Hematopoietic multipotent progenitor cell treated with erythropoietin and hydrocortisone succinate and interleukin-3 and kit ligand, for 6 days (in vitro differentiated cells): ENCODE results near the gene ASTN2.

Source experiments
- DNase-seq: peaks from one replicate; pipeline ENCODE4 v3.0.0-alpha.2; 2015

ASTN2 gene

DNA sequence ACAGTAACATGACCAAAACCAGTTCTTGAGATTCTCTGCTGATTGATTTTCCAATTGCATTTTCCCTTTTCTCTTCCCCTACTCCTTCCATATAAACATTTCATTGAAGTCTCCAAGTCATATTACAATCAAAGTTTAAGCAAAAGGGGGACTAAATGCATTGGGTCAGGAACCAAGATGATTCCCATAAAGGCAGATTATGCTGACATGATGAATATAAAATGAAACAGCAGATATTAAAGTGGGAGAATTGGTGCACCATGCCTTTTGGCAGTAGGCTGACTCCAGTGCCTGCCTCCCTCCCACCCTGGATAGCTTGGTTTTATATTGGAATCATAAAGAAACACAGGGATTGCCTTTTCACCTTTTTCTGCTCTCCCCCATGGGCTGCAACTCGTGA, 118.4 kb downstream of the ASTN2 start:
- DNase-seq, result no peak

GRCh38 chr9:117293206-117294114, 121.4 kb downstream of the ASTN2 start:
- no peak for DNase-seq

GRCh38 chr9:117290856-117291622, 123.8 kb downstream of the ASTN2 start:
- DNase-seq, result no peak

- no peak for DNase-seq
Observed at GRCh38 chr9:117290306-117290840, 124.5 kb downstream of the ASTN2 start.

- DNase-seq, result no peak
Observed at GRCh38 chr9:117286245-117286644, 128.6 kb downstream of the ASTN2 start.

- DNase-seq, result no peak
Observed at GRCh38 chr9:117284414-117284813, 130.4 kb downstream of the ASTN2 start.

GRCh38 chr9:117282541-117282940, 132.3 kb downstream of the ASTN2 start:
- no peak for DNase-seq

DNA sequence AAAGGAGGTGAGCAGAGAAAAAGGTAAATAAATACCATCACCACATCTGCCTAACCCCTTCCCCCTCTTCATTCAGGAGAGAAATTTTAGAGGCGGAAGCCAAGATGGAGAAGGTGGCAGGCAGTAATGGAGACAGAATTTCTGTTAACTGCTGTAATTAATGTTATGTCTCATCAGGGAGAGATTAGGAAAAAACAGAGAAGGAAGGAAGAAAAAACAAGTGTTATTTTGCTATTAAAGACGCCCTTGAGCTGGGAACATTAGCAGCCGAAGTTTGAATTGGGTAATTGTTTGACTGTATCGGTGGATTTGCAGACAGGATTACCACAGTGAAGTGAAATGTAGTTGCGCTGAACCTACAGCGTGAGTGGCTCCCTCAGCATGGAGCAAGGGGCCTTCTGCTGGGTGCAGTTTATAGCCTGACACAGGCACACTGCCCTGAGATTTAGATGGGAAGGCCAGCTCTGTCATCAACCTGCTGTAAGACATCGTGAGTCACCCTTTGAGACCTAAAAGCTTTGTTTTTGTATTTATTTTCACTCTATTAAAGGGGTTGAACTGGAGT, 136.3 kb downstream of the ASTN2 start:
- DNase-seq, result no peak

DNA sequence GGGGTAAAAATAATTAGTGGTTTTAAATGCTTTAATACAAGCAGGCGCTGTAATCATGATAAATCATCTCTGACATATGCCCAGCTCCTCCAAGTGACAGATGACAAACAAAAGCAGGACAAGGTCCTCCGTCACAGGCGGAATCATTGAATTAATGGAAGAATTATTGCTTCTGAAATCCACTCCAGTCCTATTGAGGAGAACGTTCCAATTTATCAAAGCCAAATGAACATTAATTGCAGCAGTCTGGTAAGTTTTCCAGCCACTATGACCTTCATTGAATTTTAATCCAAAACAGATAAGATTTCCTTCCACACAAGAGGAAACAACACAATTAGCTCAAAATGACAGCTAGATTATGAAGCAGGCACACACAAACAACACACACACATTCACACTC, 136.8 kb downstream of the ASTN2 start:
- DNase-seq, result no peak

DNA sequence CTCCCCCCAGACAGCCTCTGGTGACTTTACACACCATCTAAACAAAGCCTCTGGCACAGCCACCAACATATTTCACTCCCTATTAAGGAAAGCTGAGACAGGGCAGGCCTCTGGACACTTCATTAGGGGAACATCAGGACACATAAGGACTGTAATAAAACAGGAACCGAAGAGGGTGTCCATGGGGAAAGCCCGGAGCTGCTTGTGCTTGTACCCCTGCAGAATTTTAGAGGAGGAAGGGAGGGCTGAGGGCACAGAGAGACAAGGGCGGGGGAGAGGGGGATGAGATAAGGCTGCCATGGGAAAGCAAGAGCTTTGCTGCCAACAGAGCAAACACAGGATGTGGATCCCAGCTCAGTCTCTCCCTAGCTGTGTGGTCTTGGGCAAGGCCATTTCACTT, 138.4 kb downstream of the ASTN2 start:
- no peak for DNase-seq

DNA sequence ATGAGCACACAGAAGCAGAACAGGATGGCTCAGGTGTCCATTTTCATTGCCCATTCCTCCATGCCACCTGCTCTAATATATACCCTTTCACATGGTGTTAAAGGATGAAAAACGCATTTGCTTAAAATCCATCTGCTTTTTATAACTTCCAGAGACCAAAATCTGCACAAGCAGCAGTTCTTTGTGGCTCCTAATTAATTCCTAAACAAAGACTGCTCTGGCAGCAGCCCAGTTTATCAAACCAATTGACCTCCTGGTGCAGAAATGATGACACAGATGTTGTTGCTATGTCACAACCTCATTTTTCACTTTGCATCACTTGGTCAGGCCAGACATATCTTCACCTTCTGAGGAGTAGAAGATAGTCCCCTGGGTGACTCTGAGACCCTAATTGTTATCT, 141.2 kb downstream of the ASTN2 start:
- no peak for DNase-seq

DNA sequence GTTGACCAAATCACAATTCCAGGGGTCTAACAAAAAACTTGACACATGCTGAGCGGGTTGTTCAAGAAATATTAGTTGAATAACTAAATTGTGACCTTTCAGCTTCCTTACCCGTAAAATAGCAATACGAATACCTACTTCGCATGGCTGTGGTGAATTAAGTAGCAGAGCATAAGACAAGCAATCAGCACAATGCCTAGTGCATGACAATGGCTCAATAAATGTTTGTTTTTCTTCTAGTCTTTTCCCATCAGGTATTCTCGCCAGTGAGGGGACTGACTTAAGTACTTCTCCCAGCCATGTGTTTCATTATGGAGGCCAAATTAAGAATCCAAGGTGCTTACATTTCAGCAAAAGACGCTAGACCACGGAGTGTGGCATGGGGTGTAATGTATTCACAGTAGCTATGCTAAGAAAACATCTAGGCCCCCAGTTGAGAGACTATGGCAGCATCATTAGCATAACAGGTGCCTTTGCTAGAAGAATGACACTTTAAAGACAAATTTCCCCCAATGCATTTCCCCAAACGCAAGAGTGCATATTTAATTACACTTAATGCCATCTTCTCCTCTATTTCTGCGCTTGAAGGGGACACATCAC, 145.9 kb downstream of the ASTN2 start:
- no peak for DNase-seq

- DNase-seq, result no peak
Observed at GRCh38 chr9:117266855-117267497, 147.9 kb downstream of the ASTN2 start.

DNA sequence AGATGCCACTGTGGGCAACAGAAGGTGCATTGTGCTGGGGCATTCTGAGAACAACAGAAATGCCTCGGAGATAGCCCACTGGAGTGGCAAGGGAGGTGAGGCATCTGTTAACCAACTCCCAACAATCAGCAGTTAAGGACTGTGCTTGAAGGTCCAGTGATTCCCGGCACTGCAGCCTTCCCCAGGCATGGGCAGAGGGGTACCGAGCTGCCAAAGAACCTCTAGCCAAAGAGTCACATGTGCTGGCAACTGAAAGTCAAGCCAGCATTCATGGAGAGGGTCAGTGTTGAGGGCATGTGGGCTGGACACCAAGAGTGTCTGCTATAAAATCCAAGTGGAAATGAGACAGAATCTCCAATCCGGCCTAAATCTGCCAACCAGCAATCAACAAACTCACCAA, 149.6 kb downstream of the ASTN2 start:
- no peak for DNase-seq

GRCh38 chr9:117258184-117258866, 156.5 kb downstream of the ASTN2 start:
- no peak for DNase-seq

DNA sequence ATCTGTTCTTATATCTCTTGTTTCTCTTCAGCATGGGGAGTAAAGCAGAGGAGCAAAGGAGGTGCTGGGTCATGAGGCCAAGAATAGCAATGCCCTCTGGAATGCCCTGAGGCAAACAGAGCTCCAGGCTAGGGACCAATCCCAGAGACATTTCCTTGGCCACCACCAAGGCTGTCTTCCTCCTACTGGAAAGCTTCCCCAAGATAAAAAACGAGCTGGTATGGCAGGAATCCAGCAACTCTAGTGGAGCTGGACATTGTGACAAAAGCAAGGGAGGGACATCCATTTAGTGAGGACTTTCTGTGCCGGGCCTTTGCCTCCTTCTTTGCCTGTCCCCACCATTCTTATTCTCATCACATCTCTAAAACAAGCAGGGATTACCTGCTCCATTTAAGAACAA, 161.6 kb downstream of the ASTN2 start:
- DNase-seq, result no peak

DNA sequence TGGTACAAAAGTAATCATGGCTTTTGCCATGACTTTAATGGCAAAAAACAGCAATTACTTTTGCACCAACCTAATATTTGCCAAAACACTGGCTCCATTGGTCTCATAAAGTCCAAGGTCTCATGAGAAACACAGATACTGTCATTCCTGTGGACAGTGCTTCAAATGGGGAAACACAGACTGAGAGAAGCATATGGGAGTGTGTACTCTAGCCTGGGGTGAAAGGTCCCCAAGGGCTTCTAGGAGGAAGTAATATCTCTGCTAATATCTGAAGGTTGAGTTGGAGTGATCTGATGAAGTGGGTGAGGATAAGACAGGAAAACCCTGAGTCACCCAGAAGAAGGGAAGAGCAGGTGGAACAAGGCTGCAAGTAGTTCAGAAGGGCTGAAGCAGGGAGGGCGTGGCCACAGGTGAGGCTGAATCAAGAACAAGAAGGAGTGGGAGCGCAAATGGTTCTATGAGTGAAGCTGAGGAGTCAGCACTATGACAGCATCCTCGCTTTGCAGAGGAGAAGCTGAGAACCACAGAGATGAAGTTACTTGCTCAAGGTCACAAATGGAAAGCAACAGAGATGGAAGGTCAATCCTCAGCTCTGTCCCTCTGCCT, 164.1 kb downstream of the ASTN2 start:
- DNase-seq, result no peak

DNA sequence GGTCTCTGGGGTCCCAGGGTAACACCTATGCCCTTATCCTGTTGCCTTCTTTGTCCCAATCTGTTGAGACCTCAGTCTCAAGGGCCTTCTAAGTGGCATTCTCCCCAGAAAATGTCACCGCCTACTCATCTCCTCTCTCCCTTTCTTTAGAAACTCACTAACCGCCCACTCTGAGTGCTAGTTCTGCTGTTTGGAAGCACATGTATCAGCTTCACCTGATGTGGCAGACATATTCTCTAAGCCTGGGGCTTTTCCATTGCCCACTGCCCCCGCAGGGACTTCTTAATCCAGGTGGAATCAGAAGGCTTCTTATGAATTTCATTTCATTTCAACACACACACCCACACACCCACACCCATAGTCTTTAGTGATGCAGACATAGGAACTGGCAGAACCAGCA, 165.1 kb downstream of the ASTN2 start:
- no peak for DNase-seq

DNA sequence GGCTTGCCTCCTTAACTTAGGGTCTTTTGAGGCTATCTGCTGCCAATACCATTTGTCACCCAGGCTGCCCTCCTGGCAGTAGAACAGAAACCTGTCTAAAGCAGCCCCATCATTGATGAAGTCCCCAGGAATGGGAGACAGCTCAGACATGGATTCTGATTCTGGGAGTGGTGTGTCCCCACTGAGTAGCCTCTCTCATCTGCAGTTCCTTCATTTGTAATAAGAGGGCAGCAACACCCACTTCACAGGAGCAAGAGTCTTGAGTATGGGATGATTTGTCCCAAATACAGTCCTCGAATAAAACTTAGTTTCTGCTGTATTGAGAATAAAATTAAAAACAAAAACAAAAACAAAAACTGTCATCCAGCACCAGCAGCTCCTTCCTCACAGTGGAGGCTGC, 167.6 kb downstream of the ASTN2 start:
- peak; percentile 9 for DNase-seq

GRCh38 chr9:117245175-117245829, 169.6 kb downstream of the ASTN2 start:
- DNase-seq, result no peak

GRCh38 chr9:117242082-117242481, 172.8 kb downstream of the ASTN2 start:
- DNase-seq, result no peak
